Upper lobe of right lung (tissue), 1 donor: ENCODE results near the gene ACOT7. TPM values are rescaled to one million over a fixed set of nuclear protein-coding genes. Genes with fewer than 3 reads are reported as not detected.
A peak's percentile ranks its signal among the peaks of the same experiment; 100 is the strongest.
"Not testable (repeated sequence)": the region's sequence is repeated elsewhere in the genome, so short reads cannot be mapped to it uniquely, and the experiment has no call there.

Source experiments
- ATAC-seq: fragments of 200-7000 bp; cut with Tn5 transposase; one replicate; pipeline ENCODE4 v1.9.1; 2020; ENCODE audit warnings: mild to moderate bottlenecking, moderate library complexity
- DNase-seq: peaks from one replicate; pipeline ENCODE4 v3.0.0-alpha.2; 2020
- H3K27ac ChIP-seq: fragments of 200-600 bp; one replicate; pipeline ENCODE4 v1.8.0; 2022
- H3K27me3 ChIP-seq: fragments of 200-600 bp; one replicate; pipeline ENCODE4 v1.8.0; 2022; ENCODE audit warnings: mild to moderate bottlenecking
- H3K36me3 ChIP-seq: fragments of 200-600 bp; one replicate; pipeline ENCODE4 v1.8.0; 2022
- H3K4me1 ChIP-seq: fragments of 200-600 bp; one replicate; pipeline ENCODE4 v1.8.0; 2022
- H3K4me3 ChIP-seq: fragments of 200-600 bp; one replicate; pipeline ENCODE4 v1.8.0; 2022; ENCODE audit warnings: mild to moderate bottlenecking
- H3K9me3 ChIP-seq: fragments of 200-600 bp; one replicate; pipeline ENCODE4 v1.8.0; 2022
- intact Hi-C: fragments of 100-400 bp; cut with DNase I; formaldehyde crosslinking; loops from one replicate; pipeline ENCODE4 v1.11.0; 2022
- total RNA-seq: library from RNA; stranded (reverse); fragmentation: NEBNext Ultra II Directional; extraction: Animal tissue kit (Norgen Biotek cat#: 25700); gene quantifications from one replicate; pipeline ENCODE4 v1.2.1, GENCODE V29; 2021
- TF ChIP-seq, protein P1 (sequence below): fragments of 200-600 bp; IDR thresholded peaks from one replicate; pipeline ENCODE4 v1.8.0; 2022; ENCODE audit warnings: antibody characterized with exemption
- donor health status: DM: no; HTN: yes; CAD: no; lungs with severe emphysema.

Gene ACOT7
- total RNA-seq, 1 donor from 2014 or later: 22.8 TPM

DNA sequence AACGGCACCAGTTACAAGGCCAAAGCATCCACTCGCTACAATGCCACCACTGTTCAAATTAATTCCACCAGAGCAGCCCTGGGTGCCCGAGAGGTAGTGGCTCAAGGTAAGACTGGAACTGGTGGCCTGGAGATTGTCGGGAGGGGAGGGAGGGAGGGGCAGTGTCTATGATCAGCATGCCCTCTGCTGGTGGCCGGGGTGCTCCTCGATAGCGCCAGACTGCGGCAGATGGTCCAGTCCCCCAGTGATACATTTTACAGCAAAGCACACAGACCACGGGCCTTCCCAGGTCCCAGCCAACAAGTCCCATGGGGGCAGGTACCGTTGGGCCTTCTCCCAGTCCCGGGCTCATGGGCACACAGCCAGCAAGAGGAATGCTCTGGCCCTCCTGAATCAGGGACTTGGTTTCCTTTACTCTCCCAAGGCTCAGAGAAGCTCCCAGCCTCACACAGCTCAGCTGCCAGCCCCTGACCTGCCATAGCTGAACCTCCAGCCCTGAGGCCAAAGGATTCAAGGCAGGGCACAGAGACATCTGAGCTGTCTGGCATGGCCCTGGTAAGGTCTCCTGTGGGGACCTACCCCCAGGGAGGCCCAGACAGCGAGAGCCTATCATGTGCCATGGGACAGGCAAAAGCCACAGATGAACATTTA, 15.3 kb downstream of the ACOT7 start:
- no peaks in the 10 kb centered on the region for H3K27me3 ChIP-seq
- H3K9me3 ChIP-seq: no peaks in the 10 kb centered on the region
- no peak overlapping the region for H3K27ac ChIP-seq
- no peak for DNase-seq
- intact Hi-C loops: no loop called here
- no peaks in the 10 kb centered on the region for H3K36me3 ChIP-seq
- H3K4me3 ChIP-seq: no peak overlapping the region
- no peaks in the 10 kb centered on the region for H3K4me1 ChIP-seq
- no peak for ATAC-seq
- TF ChIP-seq, protein P1, sequence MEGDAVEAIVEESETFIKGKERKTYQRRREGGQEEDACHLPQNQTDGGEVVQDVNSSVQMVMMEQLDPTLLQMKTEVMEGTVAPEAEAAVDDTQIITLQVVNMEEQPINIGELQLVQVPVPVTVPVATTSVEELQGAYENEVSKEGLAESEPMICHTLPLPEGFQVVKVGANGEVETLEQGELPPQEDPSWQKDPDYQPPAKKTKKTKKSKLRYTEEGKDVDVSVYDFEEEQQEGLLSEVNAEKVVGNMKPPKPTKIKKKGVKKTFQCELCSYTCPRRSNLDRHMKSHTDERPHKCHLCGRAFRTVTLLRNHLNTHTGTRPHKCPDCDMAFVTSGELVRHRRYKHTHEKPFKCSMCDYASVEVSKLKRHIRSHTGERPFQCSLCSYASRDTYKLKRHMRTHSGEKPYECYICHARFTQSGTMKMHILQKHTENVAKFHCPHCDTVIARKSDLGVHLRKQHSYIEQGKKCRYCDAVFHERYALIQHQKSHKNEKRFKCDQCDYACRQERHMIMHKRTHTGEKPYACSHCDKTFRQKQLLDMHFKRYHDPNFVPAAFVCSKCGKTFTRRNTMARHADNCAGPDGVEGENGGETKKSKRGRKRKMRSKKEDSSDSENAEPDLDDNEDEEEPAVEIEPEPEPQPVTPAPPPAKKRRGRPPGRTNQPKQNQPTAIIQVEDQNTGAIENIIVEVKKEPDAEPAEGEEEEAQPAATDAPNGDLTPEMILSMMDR: no peak

DNA sequence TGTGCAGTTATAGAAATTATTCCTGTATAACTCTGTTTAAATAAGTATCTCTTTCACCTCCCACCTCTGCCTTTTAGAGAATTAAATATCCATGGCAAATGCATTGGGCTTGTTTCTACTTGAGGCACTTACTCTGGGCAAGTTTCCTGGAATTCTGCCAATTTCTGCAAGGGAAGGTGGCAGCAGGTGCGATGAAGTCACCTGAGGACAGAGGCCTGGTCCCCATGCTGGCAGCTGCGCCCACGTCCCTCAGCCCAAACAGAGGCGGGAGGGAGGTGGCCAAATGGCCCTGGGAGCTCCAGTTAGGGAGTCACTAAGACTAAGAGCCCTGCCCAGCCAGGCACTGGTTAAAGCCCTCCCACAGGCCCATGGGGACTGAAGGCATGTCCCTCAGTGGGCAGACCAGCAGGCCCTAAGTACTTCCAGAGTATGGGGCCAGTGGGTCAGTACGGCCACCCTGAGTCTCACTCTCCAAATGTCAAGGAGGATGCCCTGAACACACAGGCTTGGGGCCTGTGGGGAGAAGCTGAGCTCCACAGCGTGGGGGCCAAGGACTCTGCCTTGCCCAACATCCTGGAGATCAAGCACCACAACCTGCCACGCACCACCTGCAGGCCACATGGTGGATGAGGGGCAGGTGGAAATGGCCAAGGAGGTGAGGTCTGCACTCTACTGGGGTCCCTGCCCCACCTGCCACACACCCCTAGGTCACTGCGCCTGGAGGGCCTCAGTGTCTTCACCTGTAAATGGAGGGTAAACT, 19.4 kb downstream of the ACOT7 start:
- H3K36me3 ChIP-seq: no peaks in the 10 kb centered on the region
- DNase-seq (no peak), ATAC-seq (peak; percentile 22)
- intact Hi-C loops: no loop called here
- TF ChIP-seq, protein P1: no peak
- H3K4me3 ChIP-seq: no peak overlapping the region
- H3K27me3 ChIP-seq: no peaks in the 10 kb centered on the region
- H3K27ac ChIP-seq: no peak overlapping the region
- no peaks in the 10 kb centered on the region for H3K9me3 ChIP-seq
- no peaks in the 10 kb centered on the region for H3K4me1 ChIP-seq

DNA sequence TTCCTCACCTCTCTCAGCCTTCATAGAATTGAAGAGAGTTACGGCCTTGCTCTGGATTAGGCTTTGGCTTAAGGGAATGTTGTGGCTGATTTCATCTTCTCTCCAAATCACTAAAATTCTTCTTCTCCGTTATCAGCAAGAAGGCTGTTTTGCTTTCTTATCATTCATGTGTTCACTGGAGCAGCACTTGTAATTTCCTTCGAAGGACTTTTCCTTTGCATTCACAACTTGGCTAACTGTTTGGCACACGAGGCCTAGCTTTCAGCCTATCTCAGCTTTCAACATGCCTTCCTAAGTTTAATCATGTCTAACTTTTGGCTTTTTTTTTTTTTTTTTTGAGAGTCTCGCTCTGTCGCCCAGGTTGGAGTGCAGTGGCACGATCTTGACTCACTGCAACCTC, 21.3 kb downstream of the ACOT7 start:
- DNase-seq, H3K4me1 ChIP-seq, H3K27me3 ChIP-seq, H3K27ac ChIP-seq, ATAC-seq, H3K9me3 ChIP-seq, intact Hi-C loops, H3K4me3 ChIP-seq, H3K36me3 ChIP-seq: not testable (repeated sequence)

DNA sequence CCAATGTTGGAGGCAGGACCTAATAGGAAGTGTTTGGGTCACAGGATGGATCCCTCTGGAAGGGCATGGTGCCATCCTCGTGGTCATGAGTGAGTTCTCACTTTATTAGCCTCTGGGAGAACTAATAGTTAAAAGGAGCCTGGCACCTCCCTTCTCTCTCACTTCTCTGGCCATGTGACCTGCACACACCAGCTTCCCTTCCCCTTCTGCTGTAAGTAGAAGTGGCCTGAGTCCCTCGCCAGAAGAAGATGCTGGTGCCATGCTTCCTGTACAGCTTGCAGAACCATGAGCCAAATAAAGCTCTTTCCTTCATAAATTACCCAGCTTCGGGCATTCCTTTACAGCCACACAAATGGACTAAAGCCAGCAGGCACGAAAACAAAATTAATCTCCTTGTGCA, 23.6 kb downstream of the ACOT7 start:
- Histone ChIP-seq H3K4me1 (no peaks in the 10 kb centered on the region), H3K4me3 (no peak overlapping the region), H3K36me3 (no peaks in the 10 kb centered on the region), H3K9me3 (no peaks in the 10 kb centered on the region), H3K27ac (no peak overlapping the region), H3K27me3 (no peaks in the 10 kb centered on the region)
- ATAC-seq (peak; percentile 59), DNase-seq (no peak)
- TF ChIP-seq, protein P1: no peak
- intact Hi-C loops: no loop called here

DNA sequence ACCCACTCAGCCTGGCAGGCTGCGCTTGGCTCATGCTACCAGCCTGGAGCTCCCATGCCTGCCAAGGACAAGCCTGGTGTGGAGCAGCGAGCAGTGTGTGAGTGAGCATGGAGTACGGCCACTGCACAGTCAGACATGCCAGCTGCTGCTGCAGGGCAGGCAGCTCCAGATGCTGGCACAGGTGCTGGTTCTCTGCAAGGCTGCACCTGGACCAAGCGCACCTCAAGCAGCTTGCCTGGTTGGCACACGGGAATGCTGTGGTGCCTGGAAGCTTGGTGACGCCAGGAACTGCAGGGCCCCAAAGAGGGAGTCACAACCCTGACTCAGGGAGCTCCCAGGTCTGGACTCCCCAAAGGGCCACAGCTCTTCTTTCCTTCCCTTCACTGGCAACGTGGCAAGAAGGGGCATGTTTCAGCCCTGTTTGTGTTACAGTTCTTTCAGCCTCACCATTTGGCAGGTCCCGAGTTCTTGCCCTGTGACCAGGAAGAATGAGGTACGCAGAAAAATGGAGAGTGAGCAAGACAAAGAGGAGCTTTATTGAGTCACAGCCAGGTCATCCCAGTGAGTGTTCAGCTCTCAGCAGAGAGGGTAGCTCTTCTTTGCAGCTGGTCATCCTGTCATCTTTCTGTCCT, 26.1 kb downstream of the ACOT7 start:
- Histone ChIP-seq H3K27me3 (no peaks in the 10 kb centered on the region), H3K27ac (no peak overlapping the region), H3K4me1 (no peaks in the 10 kb centered on the region), H3K4me3 (no peak overlapping the region), H3K36me3 (no peaks in the 10 kb centered on the region), H3K9me3 (no peaks in the 10 kb centered on the region)
- peak; percentile 14 for ATAC-seq
- no peak for DNase-seq
- TF ChIP-seq, protein P1: no peak
- intact Hi-C loops: no loop called here

DNA sequence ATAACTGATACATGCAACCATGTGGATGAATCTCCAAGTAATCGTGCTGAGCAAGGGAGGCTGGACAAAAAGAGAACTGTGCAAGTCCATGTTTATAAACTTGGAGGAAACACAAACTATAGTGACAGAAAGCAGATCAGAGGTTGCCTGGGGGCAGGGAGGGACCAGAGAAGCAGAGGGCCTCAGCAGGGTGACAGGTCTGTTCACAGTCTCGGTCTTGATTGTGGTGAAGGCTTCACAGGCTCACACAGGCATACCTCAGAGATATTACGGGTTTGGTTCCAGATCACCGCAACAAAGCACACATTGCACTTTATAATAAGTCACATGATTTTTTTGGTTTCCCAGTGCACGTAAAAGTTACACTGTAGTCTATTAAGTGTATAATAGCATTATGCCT, 28.5 kb downstream of the ACOT7 start:
- Histone ChIP-seq H3K4me3 (no peak overlapping the region), H3K9me3 (no peaks in the 10 kb centered on the region), H3K27me3 (no peaks in the 10 kb centered on the region), H3K4me1 (peaks cover 9% of the 10 kb centered on the region), H3K36me3 (no peaks in the 10 kb centered on the region), H3K27ac (no peak overlapping the region)
- TF ChIP-seq, protein P1: no peak
- ATAC-seq: no peak
- intact Hi-C loops: no loop called here
- DNase-seq: no peak
